ENCODE measurements around the gene PWWP2B.

Gene PWWP2B

GRCh38 chr10:132418527-132419416 lies 21.8 kb downstream of the PWWP2B start:
- peak; percentile 93 for DNase-seq (ENCODE audit: low read depth, low spot score)

DNA sequence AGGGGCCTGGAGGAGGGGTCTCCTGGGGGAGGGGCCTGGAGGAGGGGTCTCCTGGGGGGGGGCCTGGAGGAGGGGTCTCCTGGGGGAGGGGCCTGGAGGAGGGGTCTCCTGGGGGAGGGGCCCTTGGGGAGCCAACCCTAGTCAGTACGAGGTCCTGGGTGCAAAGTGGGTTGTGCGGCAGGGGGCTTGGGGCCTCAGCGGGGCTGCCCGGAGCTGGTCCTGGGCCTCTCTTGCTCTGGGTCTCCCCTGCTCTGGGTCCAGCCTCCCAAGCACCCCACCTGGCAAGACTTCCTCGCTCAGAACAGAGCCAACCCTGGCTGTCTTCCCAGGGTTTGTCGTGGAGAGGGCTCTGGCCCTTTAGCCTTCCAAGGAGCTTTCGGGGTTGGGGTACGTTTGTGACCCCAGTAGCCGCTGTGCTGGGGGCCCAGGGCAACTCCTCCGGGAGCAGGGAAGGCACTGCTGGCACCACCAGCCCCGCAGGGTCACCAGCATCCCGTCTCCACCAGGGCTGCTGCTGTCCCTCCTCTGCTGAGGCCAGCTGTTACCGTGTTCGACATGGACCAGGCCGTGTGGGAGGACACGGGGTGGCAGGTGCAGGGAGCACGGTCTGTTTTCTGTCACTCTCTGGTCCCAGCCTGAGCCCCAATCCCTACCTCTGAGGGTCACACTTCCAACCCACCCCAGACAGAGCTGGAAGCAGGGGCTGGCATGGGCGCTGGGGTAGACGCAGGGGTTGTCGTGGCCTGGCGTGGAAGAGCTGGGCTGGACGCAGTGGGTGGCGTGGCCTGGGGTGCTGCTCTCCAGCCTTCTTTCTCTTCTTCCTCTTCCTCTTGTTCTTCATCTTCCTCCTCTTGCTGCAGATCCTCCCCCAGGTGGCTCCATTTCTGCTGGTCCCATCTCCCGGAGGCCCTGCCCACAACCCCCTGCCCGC lies 22.8 kb downstream of the PWWP2B start:
- no peak for DNase-seq (ENCODE audit: low read depth, low spot score)

GRCh38 chr10:132420469-132420980 lies 23.5 kb downstream of the PWWP2B start:
- no peak for DNase-seq (ENCODE audit: low read depth, low spot score)

DNA sequence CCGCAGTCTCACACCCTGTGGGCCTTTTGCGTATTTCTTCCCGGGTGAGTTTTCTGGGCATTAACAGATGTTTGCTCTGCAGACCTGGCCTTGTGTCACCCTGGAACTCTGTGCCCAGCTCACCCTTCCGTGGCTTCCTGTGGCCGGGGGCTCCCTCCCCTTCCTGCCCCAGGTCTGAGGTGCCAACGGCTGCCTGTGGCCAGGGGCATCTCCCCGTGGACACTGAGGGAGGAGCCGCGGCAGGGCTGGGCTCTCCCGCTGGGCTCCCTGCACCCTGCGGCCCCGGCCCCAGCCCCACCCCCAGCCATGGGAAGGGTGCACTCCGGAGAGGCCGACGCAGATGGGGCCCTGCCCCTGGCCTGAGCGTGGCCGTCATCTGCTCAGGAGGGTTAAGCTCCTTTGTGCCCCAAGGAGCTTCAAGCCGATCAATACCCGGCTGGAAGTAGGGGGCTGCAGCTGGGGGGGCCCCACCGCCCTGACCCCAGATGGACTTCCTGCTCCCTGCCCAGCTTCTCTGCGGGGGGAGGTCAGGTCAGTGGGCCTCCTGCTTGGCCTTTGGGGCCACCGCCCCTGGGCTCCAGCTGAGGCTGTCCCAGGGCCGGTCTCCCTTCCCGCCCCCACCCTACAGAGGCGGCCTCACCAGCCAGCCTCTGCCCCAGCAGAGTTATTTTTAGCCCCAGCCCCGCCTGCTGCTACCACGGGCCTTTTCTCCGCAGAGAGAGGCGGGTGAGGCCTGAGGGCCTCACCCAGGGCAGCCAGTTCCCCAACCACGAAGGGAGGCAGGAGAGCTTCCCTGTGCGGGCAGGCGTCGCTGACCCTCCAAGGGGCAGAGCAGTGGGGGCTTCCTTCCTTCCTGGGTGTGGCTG lies 24.2 kb downstream of the PWWP2B start:
- peak; percentile 61 for DNase-seq (ENCODE audit: low read depth, low spot score)

- DNase-seq (ENCODE audit: low read depth, low spot score) = no peak
These were observed 25.1 kb downstream of the PWWP2B start for GRCh38 chr10:132421847-132422751.

DNA sequence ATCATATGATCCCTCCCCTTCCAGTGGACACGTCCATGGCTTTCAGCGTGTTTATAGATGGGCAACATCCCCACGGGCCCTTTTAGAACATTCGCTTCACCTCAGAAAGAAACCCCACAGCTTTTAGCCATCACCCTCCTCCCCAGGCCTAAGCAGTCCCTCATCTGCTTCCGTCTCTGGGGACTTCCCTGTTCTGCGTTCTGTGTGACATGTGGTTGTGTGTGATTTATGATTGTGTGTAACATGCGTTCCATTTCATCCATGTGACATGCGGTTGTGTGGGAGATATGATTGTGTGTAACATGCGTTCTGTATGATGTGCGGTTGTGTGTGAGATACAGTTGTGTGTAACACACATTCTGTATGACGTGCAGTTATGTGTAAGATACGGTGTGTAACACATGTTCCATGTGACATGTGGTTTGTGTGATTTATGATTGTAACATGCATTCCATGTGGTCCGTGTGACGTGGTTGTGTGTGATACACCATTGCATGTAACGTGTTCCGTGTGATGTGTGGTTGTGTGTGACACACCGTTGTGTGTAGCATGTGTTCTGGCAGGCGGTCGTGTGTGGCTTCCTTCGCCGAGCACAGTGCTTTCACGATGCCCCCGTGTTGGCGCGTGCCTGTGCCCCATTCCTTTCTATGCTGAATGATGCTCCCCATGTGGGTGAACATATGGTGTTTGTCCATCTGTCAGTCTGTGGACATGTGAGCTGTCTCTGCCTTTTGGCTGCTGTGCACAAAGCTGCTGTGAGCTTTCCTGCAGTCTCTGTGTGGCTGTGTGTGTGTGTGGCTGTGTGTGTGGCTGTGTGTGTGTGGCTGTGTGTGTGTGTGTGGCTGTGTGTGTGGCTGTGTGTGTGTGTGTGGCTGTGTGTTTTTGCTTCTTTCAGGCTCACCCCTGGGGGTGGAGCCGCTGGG lies 26.2 kb downstream of the PWWP2B start:
- no peak for DNase-seq (ENCODE audit: low read depth, low spot score)

GRCh38 chr10:132423966-132424861 lies 27.2 kb downstream of the PWWP2B start:
- DNase-seq (ENCODE audit: low read depth, low spot score) = no peak

DNA sequence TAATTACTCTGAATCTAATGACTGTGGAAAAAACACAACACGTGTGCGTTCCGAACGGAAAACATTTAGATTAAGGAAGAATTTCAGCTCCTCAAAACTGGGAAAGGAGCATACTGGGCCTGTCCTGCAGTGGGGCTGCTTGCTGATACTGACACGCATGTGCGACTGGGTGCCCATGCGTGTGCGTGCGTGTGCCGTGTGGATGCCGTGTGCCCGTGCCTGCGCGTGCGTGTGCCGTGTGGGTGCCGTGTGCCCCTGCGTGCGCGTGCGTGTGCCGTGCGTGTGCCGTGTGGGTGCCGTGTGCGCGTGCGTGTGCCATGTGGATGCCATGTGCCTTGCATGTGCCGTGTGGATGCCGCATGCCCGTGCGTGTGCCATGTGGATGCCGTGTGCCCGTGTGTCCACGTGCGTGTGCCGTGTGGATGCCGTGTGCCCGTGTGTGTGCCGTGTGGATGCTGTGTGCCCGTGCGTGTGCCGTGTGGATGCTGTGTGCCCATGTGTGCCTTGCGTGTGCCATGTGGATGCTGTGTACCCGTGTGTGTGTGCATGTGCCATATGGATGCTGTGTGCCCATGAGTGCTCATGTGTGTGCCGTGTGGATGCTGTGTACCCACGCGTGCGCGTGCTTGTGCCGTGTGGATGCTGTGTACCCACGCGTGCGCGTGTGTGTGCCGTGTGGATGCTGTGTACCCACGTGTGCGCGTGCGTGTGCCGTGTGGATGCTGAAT lies 28.2 kb downstream of the PWWP2B start:
- DNase-seq (ENCODE audit: low read depth, low spot score) = no peak

- no peak for DNase-seq (ENCODE audit: low read depth, low spot score)
These were observed 28.8 kb downstream of the PWWP2B start for GRCh38 chr10:132425757-132426155.

GRCh38 chr10:132427006-132427771 lies 30.2 kb downstream of the PWWP2B start:
- DNase-seq (ENCODE audit: low read depth, low spot score) = no peak

- no peak for DNase-seq (ENCODE audit: low read depth, low spot score)
These were observed 31.0 kb downstream of the PWWP2B start for GRCh38 chr10:132427939-132428367.

DNA sequence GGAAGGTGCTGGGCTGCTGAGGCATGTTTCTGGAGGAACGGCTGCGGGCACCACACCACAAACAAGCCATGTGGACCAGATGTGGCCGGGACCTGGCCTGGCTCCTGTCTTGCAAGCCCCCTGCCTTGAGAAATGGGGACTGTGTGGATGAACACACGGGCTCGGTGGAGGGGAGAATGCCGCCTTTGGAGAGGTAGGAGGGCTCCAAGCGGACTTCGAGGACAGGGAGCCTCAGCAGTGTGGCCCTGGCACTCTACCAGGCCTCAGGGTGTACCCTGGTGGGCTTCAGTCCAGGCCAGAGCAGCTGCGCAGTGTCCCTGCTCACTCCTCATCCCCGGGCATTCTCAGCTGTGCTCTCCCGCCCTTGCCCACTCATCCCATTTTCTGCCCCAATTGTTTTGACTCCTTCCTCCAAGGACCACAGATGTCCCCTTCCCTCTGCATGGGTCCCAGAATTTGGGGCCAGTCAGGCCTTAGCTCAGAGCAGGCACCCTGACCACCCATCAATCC lies 31.5 kb downstream of the PWWP2B start:
- no peak for DNase-seq (ENCODE audit: low read depth, low spot score)

GRCh38 chr10:132429281-132430230 lies 32.6 kb downstream of the PWWP2B start:
- DNase-seq (ENCODE audit: low read depth, low spot score) = no peak

DNA sequence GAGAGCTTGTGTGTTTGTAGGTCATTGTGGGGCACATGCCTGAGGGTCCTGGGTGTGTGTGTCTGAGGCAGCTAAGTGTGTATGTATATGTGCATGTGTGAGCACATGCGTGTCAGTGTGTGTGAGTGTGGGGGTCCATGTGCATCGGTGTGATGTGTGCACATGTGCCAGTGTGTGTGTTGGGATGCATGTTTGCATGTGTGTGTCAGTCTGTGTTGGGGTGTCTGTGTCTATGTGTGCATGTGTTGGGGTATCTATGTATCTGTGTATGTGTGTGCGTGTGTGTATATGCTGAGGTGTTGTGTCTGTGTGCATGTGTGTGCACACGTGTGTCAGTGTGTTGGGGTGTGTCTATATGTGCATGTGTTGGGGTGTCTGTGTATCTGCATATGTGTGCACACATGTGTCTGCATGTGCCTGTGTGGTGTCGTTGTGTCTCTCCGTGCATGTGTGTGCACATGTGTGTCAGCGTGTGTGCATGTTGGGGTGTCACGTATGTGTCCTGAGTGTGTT lies 33.3 kb downstream of the PWWP2B start:
- DNase-seq (ENCODE audit: low read depth, low spot score) = no peak

- DNase-seq (ENCODE audit: low read depth, low spot score) = no peak
These were observed 33.9 kb downstream of the PWWP2B start for GRCh38 chr10:132430861-132431271.

All from ELF-1 (cell line).